ENCODE measurements around the gene INTS4. TPM values are rescaled to one million over a fixed set of nuclear protein-coding genes. Genes with fewer than 3 reads are reported as not detected.
"Not testable (repeated sequence)": the region's sequence is repeated elsewhere in the genome, so short reads cannot be mapped to it uniquely, and the experiment has no call there.

The INTS4 gene
- total RNA-seq, 1 experiment from 2014 or later, result 86.7 TPM

- no peaks in the 10 kb centered on the region for H3K36me3 ChIP-seq (ENCODE audit: control insufficient read depth, insufficient read depth, low read length)
- intact Hi-C loops (cut with micrococcal nuclease; ENCODE audit: unreplicated experiment), result no loop called here
- no peaks in the 10 kb centered on the region for H3K9me3 ChIP-seq
- Mint-ChIP-seq H3K36me3 (ENCODE audit: insufficient read depth, unreplicated experiment) (peaks cover 5% of the 10 kb centered on the region), H3K4me1 (ENCODE audit: low read depth, unreplicated experiment) (peaks cover 7% of the 10 kb centered on the region), H3K4me3 (ENCODE audit: unreplicated experiment) (no peak overlapping the region), H3K9me3 (ENCODE audit: unreplicated experiment) (no peaks in the 10 kb centered on the region), H3K27me3 (ENCODE audit: insufficient read depth, unreplicated experiment) (no peaks in the 10 kb centered on the region), H3K27ac (ENCODE audit: unreplicated experiment) (no peak overlapping the region)
- TF ChIP-seq CTCF (IDR thresholded peaks at IDR 0.05; ENCODE audit: insufficient read depth in 1 of 2, low read depth in 1 of 2, low read length in 1 of 2, severe bottlenecking in 1 of 2, unreplicated experiment in 1 of 2), result no peak
- no peak for DNase-seq
- ChIA-PET POLR2A (interaction anchor here (0.8 kb wide), 1 partner anchor 37 kb away, joined by 3 read pairs; no protein-coding TSS in a partner anchor), CTCF (interaction anchor here (0.9 kb wide), 1 partner anchor 14 kb away, joined by 8 read pairs; no protein-coding TSS in a partner anchor)
- no peak overlapping the region for H3K4me3 ChIP-seq (ENCODE audit: low read depth, low read length)
- H3K4me1 ChIP-seq, result peaks cover 6% of the 10 kb centered on the region; the same call in 1 of the 2 replicates
- H3K27me3 ChIP-seq (replicated peaks; ENCODE audit: control insufficient read depth, insufficient read depth, low read length), result no peaks in the 10 kb centered on the region
- BruUV-seq (replicated peaks), result no TSS peak
Measured at GRCh38 chr11:78032090-78032489, 37.6 kb upstream of the INTS4 start.

GRCh38 chr11:78031629-78032028 lies 37.2 kb upstream of the INTS4 start:
- no peak overlapping the region for H3K4me3 ChIP-seq (ENCODE audit: low read depth, low read length)
- Mint-ChIP-seq H3K4me1 (ENCODE audit: low read depth, unreplicated experiment) (peaks cover 7% of the 10 kb centered on the region), H3K4me3 (ENCODE audit: unreplicated experiment) (no peak overlapping the region), H3K36me3 (ENCODE audit: insufficient read depth, unreplicated experiment) (peaks cover 5% of the 10 kb centered on the region), H3K27me3 (ENCODE audit: insufficient read depth, unreplicated experiment) (no peaks in the 10 kb centered on the region), H3K27ac (ENCODE audit: unreplicated experiment) (no peak overlapping the region), H3K9me3 (ENCODE audit: unreplicated experiment) (no peaks in the 10 kb centered on the region)
- ChIA-PET POLR2A (interaction anchor here (0.8 kb wide), 1 partner anchor 37 kb away, joined by 3 read pairs; no protein-coding TSS in a partner anchor), CTCF (interaction anchor here (0.9 kb wide), 1 partner anchor 15 kb away, joined by 8 read pairs; no protein-coding TSS in a partner anchor)
- H3K36me3 ChIP-seq (ENCODE audit: control insufficient read depth, insufficient read depth, low read length), result no peaks in the 10 kb centered on the region
- H3K4me1 ChIP-seq, result peaks cover 6% of the 10 kb centered on the region; the same call in 1 of the 2 replicates
- BruUV-seq (replicated peaks), result no TSS peak
- no peak for DNase-seq
- intact Hi-C loops (cut with micrococcal nuclease; ENCODE audit: unreplicated experiment), result no loop called here
- H3K9me3 ChIP-seq, result no peaks in the 10 kb centered on the region
- TF ChIP-seq CTCF (IDR thresholded peaks at IDR 0.05; ENCODE audit: insufficient read depth in 1 of 2, low read depth in 1 of 2, low read length in 1 of 2, severe bottlenecking in 1 of 2, unreplicated experiment in 1 of 2), result no peak
- no peaks in the 10 kb centered on the region for H3K27me3 ChIP-seq (replicated peaks; ENCODE audit: control insufficient read depth, insufficient read depth, low read length)

- H3K27ac Mint-ChIP-seq (ENCODE audit: unreplicated experiment), result no peak overlapping the region
- Histone ChIP-seq H3K4me1 (peaks cover 6% of the 10 kb centered on the region; the same call in 1 of the 2 replicates), H3K9me3 (no peaks in the 10 kb centered on the region), H3K27me3 (replicated peaks; ENCODE audit: control insufficient read depth, insufficient read depth, low read length) (no peaks in the 10 kb centered on the region), H3K4me3 (ENCODE audit: low read depth, low read length) (no peak overlapping the region), H3K36me3 (ENCODE audit: control insufficient read depth, insufficient read depth, low read length) (no peaks in the 10 kb centered on the region)
- H3K4me1 Mint-ChIP-seq (ENCODE audit: low read depth, unreplicated experiment), result peaks cover 7% of the 10 kb centered on the region
- H3K9me3 Mint-ChIP-seq (ENCODE audit: unreplicated experiment), result no peaks in the 10 kb centered on the region
- intact Hi-C loops (cut with micrococcal nuclease; ENCODE audit: unreplicated experiment), result no loop called here
- ChIA-PET POLR2A (interaction anchor here (0.5 to 1.2 kb wide), 3 partner anchors 30 to 38 kb away, joined by 4 to 8 read pairs (median 5); partner anchors contain the start of gene INTS4), CTCF (interaction anchor here (1.4 kb wide), 1 partner anchor 15 kb away, joined by 5 read pairs; no protein-coding TSS in a partner anchor)
- BruUV-seq (replicated peaks), result no TSS peak
- no peaks in the 10 kb centered on the region for H3K27me3 Mint-ChIP-seq (ENCODE audit: insufficient read depth, unreplicated experiment)
- H3K4me3 Mint-ChIP-seq (ENCODE audit: unreplicated experiment), result no peak overlapping the region
- DNase-seq, result no peak
- no peak for TF ChIP-seq CTCF (IDR thresholded peaks at IDR 0.05; ENCODE audit: insufficient read depth in 1 of 2, low read depth in 1 of 2, low read length in 1 of 2, severe bottlenecking in 1 of 2, unreplicated experiment in 1 of 2)
- peaks cover 5% of the 10 kb centered on the region for H3K36me3 Mint-ChIP-seq (ENCODE audit: insufficient read depth, unreplicated experiment)
Measured at GRCh38 chr11:78030429-78031325, 36.2 kb upstream of the INTS4 start.

GRCh38 chr11:78028423-78028822 lies 34.0 kb upstream of the INTS4 start:
- intact Hi-C loops (cut with micrococcal nuclease; ENCODE audit: unreplicated experiment); H3K36me3 ChIP-seq (ENCODE audit: control insufficient read depth, insufficient read depth, low read length); BruUV-seq (replicated peaks); H3K27me3 Mint-ChIP-seq (ENCODE audit: insufficient read depth, unreplicated experiment); H3K4me3 ChIP-seq (ENCODE audit: low read depth, low read length); H3K36me3 Mint-ChIP-seq (ENCODE audit: insufficient read depth, unreplicated experiment); H3K9me3 Mint-ChIP-seq (ENCODE audit: unreplicated experiment); H3K4me3 Mint-ChIP-seq (ENCODE audit: unreplicated experiment); H3K4me1 Mint-ChIP-seq (ENCODE audit: low read depth, unreplicated experiment); H3K9me3 ChIP-seq; H3K27me3 ChIP-seq (replicated peaks; ENCODE audit: control insufficient read depth, insufficient read depth, low read length); DNase-seq; CTCF ChIA-PET; H3K27ac Mint-ChIP-seq (ENCODE audit: unreplicated experiment): not testable (repeated sequence)
- POLR2A ChIA-PET, result interaction anchor here (0.6 kb wide), 1 partner anchor 28 kb away, joined by 4 read pairs; no protein-coding TSS in a partner anchor
- peaks cover 12% of the 10 kb centered on the region; the same call in 1 of the 2 replicates for H3K4me1 ChIP-seq
